ENCODE data around the gene DNAJC8. TPM values are rescaled to one million over a fixed set of nuclear protein-coding genes. Genes with fewer than 3 reads are reported as not detected.

Gene DNAJC8
- total and polyA plus RNA-seq, 2 of the 8 experiments (the other 6 are each of a cell fraction or from before 2014, with no cell fraction given): 116 to 134 TPM

DNA sequence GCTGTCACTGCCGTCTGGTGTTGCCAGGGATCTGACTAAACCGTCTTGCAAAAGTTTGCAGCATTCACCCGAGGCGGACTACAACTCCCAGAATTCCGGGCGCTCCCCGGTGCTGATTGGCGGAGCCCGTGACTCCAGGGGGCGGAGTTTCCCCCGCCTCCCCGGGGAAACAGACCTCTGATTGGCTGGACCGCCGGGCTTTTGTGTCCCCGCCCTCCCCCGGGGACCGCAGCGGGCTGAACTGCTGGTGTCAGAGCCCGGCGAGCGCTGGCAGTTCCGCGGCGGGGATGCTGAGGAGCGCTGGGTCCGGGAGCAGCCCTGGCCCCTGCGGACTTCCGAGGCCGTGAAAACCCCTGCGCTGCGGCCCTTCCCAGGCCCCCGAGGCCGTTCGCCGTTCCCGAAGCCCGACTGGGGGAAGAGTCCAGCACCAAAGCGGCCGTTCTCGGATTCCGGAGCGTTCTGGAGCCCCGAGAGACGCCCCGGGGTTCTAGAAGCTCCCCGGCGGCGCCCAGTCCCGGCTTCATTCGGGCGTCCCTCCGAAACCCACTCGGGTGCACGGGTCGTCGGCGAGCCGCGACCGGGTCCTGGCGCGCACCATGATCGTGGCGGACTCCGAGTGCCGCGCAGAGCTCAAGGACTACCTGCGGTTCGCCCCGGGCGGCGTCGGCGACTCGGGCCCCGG lies 26.6 kb upstream of the DNAJC8 start, which contains the start of gene SESN2 (continued):
- TF ChIP-seq SUZ12 (IDR thresholded peaks at IDR 0.05; ENCODE audit: low read length) (no peak), SIN3A (conservative IDR thresholded peaks at IDR 0.05 in 1 of 2, IDR thresholded peaks at IDR 0.05 in 1 of 2; ENCODE audit: low read depth in 1 of 2, low read length in 2 of 2) (peak; percentile 46 to 72; a peak in 1 of 4 replicates), ATF2 (IDR thresholded peaks at IDR 0.05; ENCODE audit: low read length) (no peak), MAX (IDR thresholded peaks at IDR 0.05) (no peak), FOSL1 (IDR thresholded peaks at IDR 0.05; ENCODE audit: insufficient read depth, low read depth, low read length) (no peak), SAP30 (IDR thresholded peaks at IDR 0.05; ENCODE audit: insufficient read depth, insufficient replicate concordance, low read length) (no peak), EP300 (IDR thresholded peaks at IDR 0.05; ENCODE audit: borderline replicate concordance in 1 of 2, low read depth in 2 of 2, low read length in 2 of 2) (no peak), TBP (IDR thresholded peaks at IDR 0.05; ENCODE audit: low read depth, low read length) (peak; percentile 92), TAF7 (optimal IDR thresholded peaks at IDR 0.05; ENCODE audit: borderline replicate concordance, low read depth, low read length) (peak; percentile 93), CHD2 (IDR thresholded peaks at IDR 0.05; ENCODE audit: low read length) (no peak), JUN (IDR thresholded peaks at IDR 0.05; ENCODE audit: low read depth, low read length) (no peak), CBX8 (IDR thresholded peaks at IDR 0.05; ENCODE audit: borderline replicate concordance, low read depth, low read length) (no peak), PHF8 (conservative IDR thresholded peaks at IDR 0.05; ENCODE audit: low read depth, low read length) (peak; percentile 87), RFX5 (IDR thresholded peaks at IDR 0.05; ENCODE audit: borderline replicate concordance, low read depth, low read length) (peak; percentile 47; the same call in 1 of the 2 replicates), CREB1 (IDR thresholded peaks at IDR 0.05) (peak; percentile 9; the same call in 1 of the 2 replicates), CBX5 (IDR thresholded peaks at IDR 0.05; ENCODE audit: low read depth, low read length) (no peak), RXRA (IDR thresholded peaks at IDR 0.05; ENCODE audit: insufficient read depth, low read depth, low read length) (no peak)
